Mucosa of rectum (tissue), 2 donors: Measurements from ENCODE around the gene SMG9.
"Not testable (repeated sequence)": the region's sequence is repeated elsewhere in the genome, so short reads cannot be mapped to it uniquely, and the experiment has no call there.

Experiments
- H3K27ac ChIP-seq, 2 donors: one replicate each; pipeline ENCODE4 v1.7.0; 2013; ENCODE audit warnings: inconsistent platforms in 2 of 2, low read depth in 2 of 2, low read length in 2 of 2
- H3K27me3 ChIP-seq, 2 donors: one replicate each; pipeline ENCODE4 v1.7.0; 2013; ENCODE audit warnings: low read length in 2 of 2; ENCODE audit not compliant: control insufficient read depth in 2 of 2, insufficient read depth in 2 of 2
- H3K36me3 ChIP-seq, 2 donors: one replicate each; pipeline ENCODE4 v1.7.0; 2013; ENCODE audit warnings: low read length in 2 of 2; ENCODE audit not compliant: control insufficient read depth in 2 of 2, insufficient read depth in 2 of 2
- H3K4me1 ChIP-seq, 2 donors: one replicate each; pipeline ENCODE4 v1.7.0; 2013; ENCODE audit warnings: low read length in 2 of 2, mild to moderate bottlenecking in 1 of 2; ENCODE audit not compliant: control insufficient read depth in 2 of 2, insufficient read depth in 2 of 2
- H3K4me3 ChIP-seq, 2 donors: one replicate each; pipeline ENCODE4 v1.7.0; 2013; ENCODE audit warnings: low read length in 2 of 2
- H3K9ac ChIP-seq, 2 donors: one replicate each; pipeline ENCODE4 v1.7.0; 2013; ENCODE audit warnings: low read length in 2 of 2, low read depth in 1 of 2, mild to moderate bottlenecking in 1 of 2
- H3K9me3 ChIP-seq, 2 donors: one replicate each; pipeline ENCODE4 v1.7.0; 2013; ENCODE audit warnings: low read length in 2 of 2; ENCODE audit not compliant: control insufficient read depth in 2 of 2
- donor health status: healthy.
- donor health status: Normal muscosa, but diverticular disease.

Gene SMG9

DNA sequence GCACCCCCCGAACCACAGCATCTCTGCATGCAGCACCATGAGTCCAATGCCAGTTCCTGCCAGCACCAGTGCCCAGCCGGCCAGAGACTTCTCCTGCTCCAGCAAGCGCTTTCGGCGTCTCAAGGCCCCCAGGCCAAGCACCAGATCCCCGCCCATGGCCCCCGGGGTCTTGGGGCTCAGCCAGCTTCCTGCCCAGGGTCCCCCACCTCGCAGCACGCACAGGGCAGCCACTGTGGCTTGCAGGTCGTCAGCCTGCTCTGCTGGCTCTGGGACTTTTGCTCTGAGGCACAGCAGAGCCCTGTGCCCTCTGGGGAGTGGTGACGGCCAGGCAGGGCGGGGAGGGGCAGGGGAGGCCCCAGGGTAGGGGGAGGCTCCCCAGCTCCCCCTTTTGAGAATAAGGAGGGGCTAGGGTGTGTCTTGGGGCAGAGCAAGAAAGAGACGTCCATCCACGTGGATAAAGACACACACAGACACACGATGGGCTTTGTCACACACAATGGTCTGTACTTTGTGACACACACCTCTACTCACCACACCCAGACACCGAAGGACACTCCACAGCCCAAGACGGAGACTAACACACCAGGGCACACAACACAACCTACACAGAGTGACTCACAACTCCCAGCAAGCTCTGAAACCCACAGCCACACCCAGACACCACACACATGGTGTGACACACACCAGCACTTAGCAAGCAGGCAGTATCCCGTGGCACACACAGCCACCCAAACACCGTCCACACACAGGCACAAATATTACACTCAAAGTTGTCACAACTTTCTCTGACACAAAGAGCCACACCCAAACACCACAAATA lies 26.2 kb upstream of the SMG9 start, which contains the start of gene KCNN4:
TSS of gene KCNN4 (minus strand) at position 268 of the 820 bp plus-strand sequence. CDS start at position 156, 112 bp downstream.
- peaks cover 64 to 70% of the 10 kb centered on the region in 2 donors for H3K4me1 ChIP-seq
- H3K27me3 ChIP-seq = no peaks in the 10 kb centered on the region
- peak within 1 kb of the TSS; percentile 75 to 87 for H3K9ac ChIP-seq
- H3K4me3 ChIP-seq = peak within 1 kb of the TSS; percentile 71
- H3K36me3 ChIP-seq = no peaks in the 10 kb centered on the region
- H3K9me3 ChIP-seq = no peaks in the 10 kb centered on the region
- peak within 1 kb of the TSS; percentile 91 to 92 for H3K27ac ChIP-seq

DNA sequence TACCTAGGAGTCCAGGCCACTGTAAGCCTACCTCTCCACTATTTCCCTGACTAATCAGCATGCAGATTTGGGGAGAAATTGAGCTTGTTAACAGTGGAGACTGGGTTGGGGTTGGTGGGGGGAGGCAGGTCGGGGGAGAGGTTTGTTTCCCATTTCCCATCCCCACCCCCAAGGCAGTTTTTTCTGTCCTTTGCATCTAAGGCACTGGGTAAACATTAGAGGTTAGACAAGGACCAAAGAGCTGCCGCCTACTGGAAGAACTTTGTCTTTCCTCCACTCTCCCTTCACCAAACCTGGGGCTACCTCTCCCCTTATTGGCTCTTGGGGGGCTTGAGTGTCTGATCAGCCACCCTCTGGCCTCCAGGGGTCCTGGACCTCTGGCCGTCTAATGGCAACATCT lies 25.1 kb upstream of the SMG9 start:
- no peaks in the 10 kb centered on the region for H3K27me3 ChIP-seq
- peak overlapping the region; percentile 71 for H3K4me3 ChIP-seq
- peaks cover 66 to 76% of the 10 kb centered on the region in 2 donors for H3K4me1 ChIP-seq
- H3K9ac ChIP-seq = peak overlapping the region; percentile 75 to 87
- H3K36me3 ChIP-seq = no peaks in the 10 kb centered on the region
- no peaks in the 10 kb centered on the region for H3K9me3 ChIP-seq
- H3K27ac ChIP-seq = peak overlapping the region; percentile 91 to 92

DNA sequence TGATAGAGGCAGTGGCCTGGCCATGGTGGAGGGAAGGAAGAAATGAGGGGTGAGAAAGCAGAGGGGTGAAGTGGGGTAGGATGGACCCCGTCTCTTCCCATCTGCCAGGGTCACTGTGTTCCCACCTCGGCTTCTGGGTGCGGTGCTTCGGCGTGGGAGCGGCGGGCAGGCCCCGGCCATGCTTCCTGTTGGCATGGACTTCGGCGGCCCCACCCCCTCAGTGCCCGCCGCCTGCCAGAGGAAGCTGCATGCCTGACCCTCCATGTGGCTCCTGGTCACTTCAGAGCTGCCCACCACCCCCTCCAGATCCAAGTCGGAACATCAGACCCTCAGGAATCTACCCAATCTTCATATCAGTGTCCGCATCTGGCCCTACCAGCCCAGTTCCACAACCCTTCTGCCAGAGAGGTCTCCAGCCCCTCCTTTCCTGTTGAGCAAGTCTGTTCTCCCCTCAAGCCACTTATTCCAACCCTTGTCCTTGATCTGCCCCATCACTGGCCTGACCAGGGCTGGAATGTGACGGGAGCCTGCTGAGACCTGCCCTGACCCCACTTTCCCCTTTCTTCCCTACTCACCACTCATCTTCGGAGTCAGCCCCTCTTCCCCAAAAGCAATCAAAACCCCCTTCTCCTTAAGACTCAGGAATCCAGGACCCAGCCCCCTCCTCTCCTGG lies 24.5 kb upstream of the SMG9 start:
- Histone ChIP-seq H3K36me3 (no peaks in the 10 kb centered on the region), H3K9ac (peak overlapping the region; percentile 75 to 87), H3K4me1 (peaks cover 63 to 75% of the 10 kb centered on the region in 2 donors), H3K4me3 (peak overlapping the region; percentile 71), H3K27ac (peak overlapping the region; percentile 91 to 92), H3K9me3 (no peaks in the 10 kb centered on the region), H3K27me3 (no peaks in the 10 kb centered on the region)

DNA sequence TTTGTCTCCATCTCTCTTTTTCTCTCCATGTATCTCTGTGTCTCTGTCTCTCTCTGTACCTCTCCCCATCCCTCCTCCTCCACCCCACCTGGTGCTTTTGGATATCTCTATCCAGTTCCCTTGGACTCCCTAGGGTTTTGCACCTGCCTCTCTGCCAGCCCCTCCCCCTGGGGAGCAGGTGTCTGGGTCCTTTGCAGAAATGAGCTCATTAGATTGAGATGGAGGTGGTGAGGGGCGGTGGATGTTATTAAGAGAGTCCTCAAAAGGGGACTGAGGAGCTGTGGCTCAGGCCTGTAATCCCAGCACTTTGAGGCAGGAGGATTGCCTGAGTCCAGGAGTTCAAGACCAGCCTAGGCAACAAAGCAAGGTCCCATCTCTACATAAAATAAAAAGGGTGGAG lies 23.9 kb upstream of the SMG9 start:
- Histone ChIP-seq H3K27ac (peak overlapping the region; percentile 91 to 92), H3K4me3 (peak overlapping the region; percentile 71), H3K4me1 (peaks cover 65 to 78% of the 10 kb centered on the region in 2 donors), H3K9me3 (no peaks in the 10 kb centered on the region), H3K9ac (peak overlapping the region; percentile 75 to 87), H3K36me3 (peaks cover 3% of the 10 kb centered on the region in 2 donors), H3K27me3 (no peaks in the 10 kb centered on the region)

DNA sequence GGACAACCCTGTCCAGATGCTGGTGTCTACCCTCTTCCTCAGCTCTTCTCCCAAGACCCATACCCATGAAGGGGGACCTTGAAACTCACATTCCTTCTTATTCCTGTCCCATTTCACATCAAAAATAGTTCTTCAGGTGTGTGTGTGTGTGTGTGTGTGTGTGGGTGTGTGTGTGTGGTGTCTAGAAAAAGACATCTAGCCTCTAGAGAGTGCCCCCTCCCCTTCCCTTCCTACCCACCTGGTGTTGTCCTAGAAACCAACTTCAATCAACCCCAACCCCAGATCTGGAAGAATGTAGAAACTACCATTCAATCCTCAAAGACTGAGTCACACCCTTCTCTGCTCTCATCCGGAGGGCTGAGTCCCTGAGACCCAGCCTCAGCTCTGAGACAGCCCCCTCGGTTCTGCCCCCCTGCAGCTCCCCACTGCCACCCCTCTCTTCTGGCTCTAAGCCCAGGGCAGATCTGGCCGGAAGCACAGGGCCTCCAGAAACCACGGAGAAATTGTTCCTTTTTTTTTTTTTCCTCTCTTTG lies 22.5 kb upstream of the SMG9 start:
- H3K9ac ChIP-seq = peak overlapping the region in 1 of 2 donors; percentile 16
- no peaks in the 10 kb centered on the region for H3K27me3 ChIP-seq
- H3K9me3 ChIP-seq = no peaks in the 10 kb centered on the region
- H3K36me3 ChIP-seq = peaks cover 3 to 11% of the 10 kb centered on the region in 2 donors
- peaks cover 58 to 69% of the 10 kb centered on the region in 2 donors for H3K4me1 ChIP-seq
- peak overlapping the region in 1 of 2 donors; percentile 55 for H3K4me3 ChIP-seq
- peak overlapping the region in 1 of 2 donors; percentile 52 for H3K27ac ChIP-seq

DNA sequence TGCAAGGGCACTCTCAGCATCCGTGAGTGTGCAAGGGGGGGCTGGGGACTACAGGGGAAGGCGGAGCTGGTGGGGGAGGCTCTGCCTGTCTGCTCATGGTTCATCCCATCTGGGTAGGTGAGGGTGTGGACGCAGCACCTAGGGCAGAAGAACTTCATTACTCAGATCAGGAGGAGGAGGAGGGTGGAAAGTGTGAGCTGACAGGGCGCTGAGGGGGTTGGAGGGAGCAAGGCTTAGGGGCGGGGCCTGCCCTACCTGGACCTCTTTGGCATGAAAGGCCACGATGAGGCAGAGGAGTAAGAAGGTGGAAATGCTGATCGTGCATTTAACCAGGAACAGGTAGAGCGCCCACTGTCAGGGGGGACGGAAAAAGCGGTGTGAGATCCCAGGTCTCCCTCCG lies 21.5 kb upstream of the SMG9 start:
- Histone ChIP-seq H3K9me3 (no peaks in the 10 kb centered on the region), H3K27ac (no peak overlapping the region), H3K9ac (no peak overlapping the region), H3K4me1 (peaks cover 51 to 60% of the 10 kb centered on the region in 2 donors), H3K27me3 (no peaks in the 10 kb centered on the region), H3K36me3 (peaks cover 3 to 18% of the 10 kb centered on the region in 2 donors), H3K4me3 (no peak overlapping the region)

DNA sequence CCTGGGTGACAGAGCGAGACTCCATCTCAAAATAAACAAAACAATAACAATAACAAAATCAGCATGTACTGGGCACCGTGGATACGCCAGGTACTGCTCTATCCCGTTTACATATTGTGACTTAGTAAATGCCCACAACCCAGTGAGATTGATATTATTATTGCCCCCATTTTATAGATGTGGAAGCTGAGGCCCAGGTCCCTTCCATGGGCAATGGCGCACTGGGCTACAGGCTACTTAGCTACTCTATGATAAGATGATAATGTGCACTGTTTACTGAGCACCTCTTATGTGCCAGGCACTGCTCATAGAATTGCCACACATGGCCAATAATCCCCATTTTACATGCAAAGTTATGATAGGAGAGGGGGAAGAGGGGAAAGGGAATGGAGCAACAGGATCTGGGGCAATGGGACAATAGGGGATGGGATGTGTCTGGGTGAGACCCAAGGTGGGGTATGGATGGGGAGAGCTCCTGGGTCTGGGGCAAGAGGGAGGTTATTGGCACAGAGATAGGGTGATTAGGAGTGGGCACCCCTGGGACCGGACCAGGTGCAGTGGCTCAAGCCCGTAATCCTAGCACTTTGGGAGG lies 20.6 kb upstream of the SMG9 start:
- H3K27ac ChIP-seq = no peak overlapping the region
- H3K27me3 ChIP-seq = no peaks in the 10 kb centered on the region
- no peaks in the 10 kb centered on the region for H3K9me3 ChIP-seq
- H3K36me3 ChIP-seq = peaks cover 7 to 27% of the 10 kb centered on the region in 2 donors
- no peak overlapping the region for H3K4me3 ChIP-seq
- peaks cover 51 to 53% of the 10 kb centered on the region in 2 donors for H3K4me1 ChIP-seq
- H3K9ac ChIP-seq = no peak overlapping the region

DNA sequence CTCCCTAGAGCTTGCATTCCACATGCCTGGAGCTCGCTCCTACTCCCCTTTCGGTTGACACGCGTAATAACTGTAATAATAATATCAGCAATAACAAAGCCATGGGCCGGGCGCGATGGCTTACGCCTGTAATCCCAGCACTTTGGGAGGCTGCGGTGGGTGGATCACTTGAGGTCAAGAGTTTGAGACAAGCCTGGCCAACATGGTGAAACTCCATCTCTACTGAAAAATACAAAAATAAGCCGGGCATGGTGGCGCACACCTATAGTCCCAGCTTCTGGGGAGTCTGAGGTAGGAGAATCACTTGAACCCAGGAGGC lies 20.1 kb upstream of the SMG9 start:
- not testable (repeated sequence) for H3K9me3 ChIP-seq, H3K27me3 ChIP-seq, H3K27ac ChIP-seq, H3K4me3 ChIP-seq
- Histone ChIP-seq H3K4me1 (peaks cover 54 to 56% of the 10 kb centered on the region in 2 donors), H3K36me3 (peaks cover 7 to 31% of the 10 kb centered on the region in 2 donors), H3K9ac (peak overlapping the region in 1 of 2 donors; percentile 22)

DNA sequence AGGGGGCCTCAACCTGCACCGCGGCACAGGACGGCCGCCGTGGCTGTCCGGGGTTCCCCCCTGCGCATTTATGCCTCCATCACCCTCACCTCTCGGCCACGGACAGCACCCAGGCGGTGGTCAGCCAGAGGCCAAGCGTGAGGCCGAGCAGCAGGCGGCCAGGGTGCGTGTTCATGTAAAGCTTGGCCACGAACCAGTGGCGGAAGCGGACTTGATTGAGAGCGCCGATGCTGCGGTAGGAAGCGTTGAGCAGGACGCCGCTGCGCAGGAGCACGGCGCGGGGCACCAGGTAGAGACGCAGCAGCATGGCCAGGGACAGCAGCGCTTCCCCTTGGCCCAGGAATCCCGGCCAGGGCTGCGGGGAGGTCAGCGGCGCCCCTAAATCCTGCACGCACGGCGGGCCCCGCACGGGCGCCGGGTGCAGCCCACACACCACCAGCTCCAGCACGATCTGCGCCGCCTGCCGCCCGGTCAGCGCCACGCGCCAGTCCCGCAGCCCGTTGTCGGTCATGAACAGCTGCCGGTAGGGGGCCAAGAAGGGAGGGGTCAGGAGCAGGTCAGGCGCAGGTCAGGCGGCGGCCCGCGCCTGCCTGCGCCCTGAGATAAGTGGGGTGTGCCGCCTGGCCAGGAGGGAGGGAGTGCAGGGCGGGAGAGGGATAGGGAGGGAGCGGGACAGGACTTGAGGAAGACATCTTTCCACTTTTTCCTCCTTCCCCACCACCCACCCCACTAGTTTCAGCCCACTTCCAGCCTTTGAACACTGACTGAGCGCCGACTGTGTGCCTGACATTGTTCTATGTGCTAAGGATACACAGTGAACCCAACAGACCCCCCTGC lies 19.6 kb upstream of the SMG9 start:
- Histone ChIP-seq H3K9ac (peak overlapping the region in 1 of 2 donors; percentile 22), H3K4me3 (no peak overlapping the region), H3K36me3 (peaks cover 7 to 37% of the 10 kb centered on the region in 2 donors), H3K27me3 (no peaks in the 10 kb centered on the region), H3K4me1 (peaks cover 55 to 56% of the 10 kb centered on the region in 2 donors), H3K9me3 (no peaks in the 10 kb centered on the region), H3K27ac (no peak overlapping the region)
